GM23338 (cell line): ENCODE results near the gene IGFL3. TPM values are rescaled to one million over a fixed set of nuclear protein-coding genes. Genes with fewer than 3 reads are reported as not detected.
A peak's percentile ranks its signal among the peaks of the same experiment; 100 is the strongest.

ENCODE experiments used
- ATAC-seq: fragments of 200-7000 bp; cut with Tn5 transposase; 3 replicates; pipeline ENCODE4 v1.9.1; 2020
- DNase-seq: peaks from one replicate; pipeline ENCODE4 v3.0.0-alpha.2; 2015; ENCODE audit warnings: low spot score
- H2AFZ ChIP-seq: fragments of 200-600 bp; sonication (generic); 2 replicates; pipeline ENCODE4 v1.8.0; 2016; ENCODE audit warnings: antibody characterized with exemption, mild to moderate bottlenecking, moderate library complexity
- H3F3A ChIP-seq: fragments of 200-600 bp; sonication (generic); replicated peaks from 2 replicates; pipeline ENCODE4 v1.8.0; 2017; ENCODE audit warnings: antibody characterized with exemption, mixed run types, low read depth
- H3K27ac ChIP-seq: fragments of 200-600 bp; sonication (generic); 2 replicates; pipeline ENCODE4 v1.6.1; 2016; ENCODE audit warnings: low read depth
- H3K27me3 ChIP-seq: fragments of 200-600 bp; sonication (generic); 2 replicates; pipeline ENCODE4 v1.8.0; 2016; ENCODE audit warnings: mild to moderate bottlenecking, mixed run types, moderate library complexity; ENCODE audit not compliant: insufficient read depth
- H3K36me3 ChIP-seq: fragments of 200-600 bp; sonication (generic); 2 replicates; pipeline ENCODE4 v1.8.0; 2016; ENCODE audit warnings: mild to moderate bottlenecking; ENCODE audit not compliant: insufficient read depth
- H3K4me1 ChIP-seq: fragments of 200-600 bp; sonication (generic); 2 replicates; pipeline ENCODE4 v1.8.0; 2016; ENCODE audit warnings: mild to moderate bottlenecking, moderate library complexity; ENCODE audit not compliant: insufficient read depth
- H3K4me2 ChIP-seq: fragments of 200-600 bp; sonication (generic); 2 replicates; pipeline ENCODE4 v1.7.1; 2017; ENCODE audit warnings: mixed run types
- H3K4me3 ChIP-seq: fragments of 200-600 bp; sonication (generic); 2 replicates; pipeline ENCODE4 v1.6.1; 2016; ENCODE audit warnings: mixed run types
- H3K79me2 ChIP-seq: fragments of 200-600 bp; sonication (generic); replicated peaks from 2 replicates; pipeline ENCODE4 v1.8.0; 2017; ENCODE audit warnings: mild to moderate bottlenecking; ENCODE audit not compliant: insufficient read depth
- H3K9me2 ChIP-seq: fragments of 200-600 bp; sonication (generic); 2 replicates; pipeline ENCODE4 v1.8.0; 2017; ENCODE audit not compliant: insufficient read depth
- H4K20me1 ChIP-seq: fragments of 200-600 bp; sonication (generic); replicated peaks from 2 replicates; pipeline ENCODE4 v1.8.0; 2017; ENCODE audit warnings: mild to moderate bottlenecking; ENCODE audit not compliant: insufficient read depth
- H3K27ac Mint-ChIP-seq: 2 replicates; pipeline ENCODE4 v1.8.0; 2020; ENCODE audit warnings: inconsistent platforms, mild to moderate bottlenecking, moderate library complexity, mixed read lengths
- H3K27me3 Mint-ChIP-seq: 3 replicates; pipeline ENCODE4 v1.8.0; 2022; ENCODE audit warnings: low read depth, mild to moderate bottlenecking, moderate library complexity, mixed read lengths, inconsistent platforms; ENCODE audit not compliant: insufficient read depth, poor library complexity
- H3K36me3 Mint-ChIP-seq: 3 replicates; pipeline ENCODE4 v1.8.0; 2021; ENCODE audit warnings: low read depth, mild to moderate bottlenecking, inconsistent platforms, moderate library complexity, mixed read lengths
- H3K4me1 Mint-ChIP-seq: 3 replicates; pipeline ENCODE4 v1.8.0; 2020; ENCODE audit warnings: mild to moderate bottlenecking, inconsistent platforms, mixed read lengths
- H3K4me3 Mint-ChIP-seq: 3 replicates; pipeline ENCODE4 v1.8.0; 2021; ENCODE audit warnings: moderate library complexity, mild to moderate bottlenecking, inconsistent platforms, mixed read lengths
- H3K9me3 Mint-ChIP-seq: 3 replicates; pipeline ENCODE4 v1.8.0; 2020; ENCODE audit warnings: moderate library complexity, mild to moderate bottlenecking, inconsistent platforms, mixed read lengths
- CREB1 ChIP-seq: fragments of 250-450 bp; sonication (Bioruptor Pico); IDR thresholded peaks from 2 replicates; pipeline ENCODE4 v1.5.0; 2020; ENCODE audit warnings: low read depth, mild to moderate bottlenecking, moderate library complexity
- EZH2 ChIP-seq: fragments of 200-600 bp; sonication (generic); IDR thresholded peaks from one replicate; pipeline ENCODE4 v1.8.0; 2017; ENCODE audit warnings: antibody characterized with exemption, mild to moderate bottlenecking, low read depth; ENCODE audit not compliant: unreplicated experiment
- EZH2phosphoT487 ChIP-seq: fragments of 200-600 bp; sonication (generic); IDR thresholded peaks from one replicate; pipeline ENCODE4 v1.8.1; 2018; ENCODE audit warnings: antibody characterized with exemption; ENCODE audit not compliant: unreplicated experiment
- JUNB ChIP-seq: IDR thresholded peaks from one replicate; pipeline ENCODE4 v1.6.1; 2016; ENCODE audit warnings: antibody characterized with exemption; ENCODE audit not compliant: unreplicated experiment
- POLR2AphosphoS5 ChIP-seq: IDR thresholded peaks from 2 replicates; pipeline ENCODE4 v1.6.1; 2016; ENCODE audit warnings: antibody characterized with exemption, low read depth
- ZNF331 ChIP-seq: fragments of 250-450 bp; sonication (Bioruptor Pico); IDR thresholded peaks from 2 replicates; pipeline ENCODE4 v1.5.0; 2020; ENCODE audit warnings: low read depth, mild to moderate bottlenecking, moderate library complexity
- polyA plus RNA-seq: library from polyadenylated mRNA; unstranded; fragments of >200 nt; fragmentation: Nextera tagmentation; extraction: Ambion mirVana; gene quantifications from 2 replicates; pipeline ENCODE4 v1.2.1, GENCODE V29; 2016
- total RNA-seq: library from RNA; depleted of rRNA; stranded (reverse); fragments of >200 nt; shearing (Covaris generic); gene quantifications from 2 replicates; pipeline ENCODE4 v1.2.3, GENCODE V29; 2014
- TF ChIP-seq, protein P1 (sequence below), 2 experiments: fragments of 200-600 bp in 1 of 2; sonication (generic) in 1 of 2; conservative IDR thresholded peaks; 2 replicates each; pipeline versions ENCODE4 v1.5.1 to v1.6.1; 2016 to 2017; ENCODE audit warnings: antibody characterized with exemption in 2 of 2, low read depth in 2 of 2, mild to moderate bottlenecking in 2 of 2, moderate library complexity in 1 of 2
- TF ChIP-seq, protein P2 (sequence below): IDR thresholded peaks from one replicate; pipeline ENCODE4 v1.6.1; 2018; ENCODE audit warnings: antibody characterized with exemption; ENCODE audit not compliant: unreplicated experiment
- TF ChIP-seq, protein P3 (sequence below): IDR thresholded peaks from 2 replicates; pipeline ENCODE4 v1.6.1; 2016; ENCODE audit warnings: antibody characterized with exemption

IGFL3 gene
- total and polyA plus RNA-seq, 2 experiments from 2014 or later: not detected

DNA sequence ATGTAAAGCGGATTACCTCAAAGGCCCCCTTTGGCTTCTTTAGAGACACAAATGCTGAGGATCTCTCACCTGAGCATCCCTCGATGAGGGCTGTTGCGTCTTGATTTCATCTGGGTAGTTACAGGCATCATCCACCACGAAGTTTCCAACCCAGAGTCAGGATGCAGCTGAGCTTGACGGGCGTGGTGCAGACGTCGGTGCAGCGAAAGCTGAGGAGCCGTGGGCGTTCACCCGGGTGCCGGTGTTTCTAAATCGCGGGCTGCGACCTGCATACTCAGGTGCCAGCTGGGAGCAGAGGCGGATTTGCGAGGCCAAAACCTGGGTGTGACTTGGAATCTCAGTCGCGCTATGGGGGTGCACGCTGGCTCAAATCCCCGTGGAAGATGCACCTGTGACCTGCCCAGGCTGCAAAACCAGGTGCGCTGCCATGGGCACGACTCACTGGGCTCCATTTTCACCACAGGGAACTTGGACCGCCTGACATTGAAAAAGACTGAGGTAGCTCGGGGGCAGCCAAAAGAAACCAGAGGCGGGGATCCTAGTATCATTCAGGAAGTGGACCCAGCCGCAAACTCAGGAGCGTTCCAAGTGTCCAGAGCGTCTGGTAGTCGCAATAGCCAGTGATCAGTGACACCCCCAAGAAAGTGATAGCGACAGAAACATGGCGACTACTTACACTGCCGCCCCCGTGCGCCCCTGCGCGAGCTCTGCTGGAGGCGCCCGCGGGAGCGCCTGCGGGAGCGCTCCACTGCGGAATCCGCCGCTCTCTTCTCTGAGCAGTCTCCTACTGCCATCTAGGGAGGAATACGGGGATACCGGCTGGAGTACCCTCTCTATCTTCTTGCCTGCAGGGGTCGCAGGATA, 47.3 kb downstream of the IGFL3 start (continued):
- TF ChIP-seq CREB1 (CRISPR knock-in tag): no peak

DNA sequence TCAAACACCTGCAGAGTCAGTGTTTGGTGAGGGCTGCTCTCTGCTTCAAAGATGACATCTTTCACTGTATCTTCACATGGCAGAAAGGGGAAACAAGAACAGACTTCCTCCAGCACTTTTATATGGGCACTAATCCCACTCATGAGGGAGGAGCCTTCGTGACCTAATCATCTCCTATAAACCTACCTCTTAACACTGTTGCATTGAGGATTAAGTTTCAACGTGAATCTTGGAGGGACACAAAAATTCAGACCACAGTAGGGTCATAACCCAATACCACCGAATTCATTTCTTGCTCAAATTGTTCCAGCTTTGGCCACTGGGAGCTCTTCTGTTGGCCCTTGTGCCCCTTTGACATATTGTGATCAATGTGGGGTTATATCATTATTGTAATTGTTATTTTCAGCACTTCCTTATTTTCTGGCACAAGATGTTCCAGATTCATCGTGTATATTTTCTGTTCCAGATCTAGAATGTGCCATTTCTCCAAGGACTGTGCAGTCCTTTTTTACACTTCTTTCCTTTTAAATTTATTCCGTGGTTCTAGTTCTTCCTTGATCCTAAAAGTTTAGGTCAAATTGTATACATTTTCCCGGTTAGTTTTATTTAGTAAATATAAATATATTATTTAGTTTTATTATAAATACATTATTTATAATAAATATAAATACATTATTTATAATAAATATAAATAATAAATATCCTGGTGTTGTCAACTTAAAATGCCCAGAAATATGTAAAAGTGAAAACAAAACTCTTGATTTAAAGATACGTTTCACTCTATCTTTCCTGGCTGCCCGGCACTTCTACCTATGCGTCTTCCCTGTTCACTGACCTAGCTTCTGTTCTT, 48.2 kb downstream of the IGFL3 start:
- Histone ChIP-seq H3K27me3 (peaks cover 51% of the 10 kb centered on the region), H3K36me3 (no peaks in the 10 kb centered on the region), H3F3A (no peaks in the 10 kb centered on the region), H3K4me2 (peak overlapping the region; percentile 88), H3K4me1 (no peaks in the 10 kb centered on the region), H2AFZ (peak overlapping the region; percentile 99), H4K20me1 (no peaks in the 10 kb centered on the region), H3K4me3 (peak overlapping the region; percentile 70), H3K9me2 (no peaks in the 10 kb centered on the region), H3K79me2 (no peaks in the 10 kb centered on the region), H3K27ac (no peak overlapping the region)
- TF ChIP-seq JUNB (no peak), POLR2AphosphoS5 (no peak), EZH2 (no peak), EZH2phosphoT487 (no peak)
- TF ChIP-seq, protein P1, sequence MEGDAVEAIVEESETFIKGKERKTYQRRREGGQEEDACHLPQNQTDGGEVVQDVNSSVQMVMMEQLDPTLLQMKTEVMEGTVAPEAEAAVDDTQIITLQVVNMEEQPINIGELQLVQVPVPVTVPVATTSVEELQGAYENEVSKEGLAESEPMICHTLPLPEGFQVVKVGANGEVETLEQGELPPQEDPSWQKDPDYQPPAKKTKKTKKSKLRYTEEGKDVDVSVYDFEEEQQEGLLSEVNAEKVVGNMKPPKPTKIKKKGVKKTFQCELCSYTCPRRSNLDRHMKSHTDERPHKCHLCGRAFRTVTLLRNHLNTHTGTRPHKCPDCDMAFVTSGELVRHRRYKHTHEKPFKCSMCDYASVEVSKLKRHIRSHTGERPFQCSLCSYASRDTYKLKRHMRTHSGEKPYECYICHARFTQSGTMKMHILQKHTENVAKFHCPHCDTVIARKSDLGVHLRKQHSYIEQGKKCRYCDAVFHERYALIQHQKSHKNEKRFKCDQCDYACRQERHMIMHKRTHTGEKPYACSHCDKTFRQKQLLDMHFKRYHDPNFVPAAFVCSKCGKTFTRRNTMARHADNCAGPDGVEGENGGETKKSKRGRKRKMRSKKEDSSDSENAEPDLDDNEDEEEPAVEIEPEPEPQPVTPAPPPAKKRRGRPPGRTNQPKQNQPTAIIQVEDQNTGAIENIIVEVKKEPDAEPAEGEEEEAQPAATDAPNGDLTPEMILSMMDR (conservative IDR thresholded peaks at IDR 0.05; ENCODE audit: low read depth in 2 of 2): peak; percentile 1 to 39; a peak in 1 of 4 replicates
- H3K27me3 Mint-ChIP-seq: peaks cover 15% of the 10 kb centered on the region
- H3K4me3 Mint-ChIP-seq: peak overlapping the region; percentile 76; the same call in 2 of the 3 replicates
- DNase-seq (peak; percentile 13), ATAC-seq (no peak)
- H3K27ac Mint-ChIP-seq: no peak overlapping the region
- H3K9me3 Mint-ChIP-seq: no peaks in the 10 kb centered on the region
- H3K4me1 Mint-ChIP-seq: peaks cover 6% of the 10 kb centered on the region; the same call in 2 of the 3 replicates
- no peaks in the 10 kb centered on the region for H3K36me3 Mint-ChIP-seq

DNA sequence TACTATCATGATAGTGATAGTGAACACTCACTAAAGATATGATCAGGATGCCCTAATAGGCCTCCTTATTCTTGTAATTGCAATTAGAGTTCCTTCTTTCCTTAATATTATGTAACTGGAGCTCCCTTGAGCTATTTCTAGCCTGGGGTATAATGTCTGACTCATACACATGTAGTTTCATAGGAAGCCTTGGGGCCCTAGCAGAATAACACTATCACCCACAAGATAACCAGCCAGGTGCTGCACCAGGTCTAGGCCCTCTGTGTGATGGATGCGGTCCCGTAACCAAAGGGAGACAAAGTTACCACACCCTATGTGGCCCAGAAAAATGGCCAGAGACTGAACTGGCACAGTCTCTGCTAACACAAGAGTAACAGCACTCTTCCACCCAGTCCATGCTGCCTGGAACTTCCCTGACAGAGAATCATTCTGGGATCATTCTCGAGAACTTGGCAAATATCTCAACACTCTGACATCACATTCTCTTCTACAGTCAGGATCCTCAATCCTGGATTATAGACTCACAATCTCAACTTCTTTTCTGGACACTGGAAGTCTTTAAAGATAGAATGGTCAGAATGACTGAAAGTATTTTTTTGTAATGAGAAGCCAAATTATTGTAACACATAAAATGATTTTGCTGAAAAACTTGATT, 51.1 kb downstream of the IGFL3 start:
- Mint-ChIP-seq H3K27ac (no peak overlapping the region), H3K27me3 (peaks cover 12% of the 10 kb centered on the region), H3K36me3 (no peaks in the 10 kb centered on the region), H3K9me3 (no peaks in the 10 kb centered on the region), H3K4me3 (no peak overlapping the region), H3K4me1 (peaks cover 6% of the 10 kb centered on the region; the same call in 2 of the 3 replicates)
- DNase-seq (no peak), ATAC-seq (no peak)
- Histone ChIP-seq H3K4me1 (no peaks in the 10 kb centered on the region), H3K36me3 (no peaks in the 10 kb centered on the region), H3K4me2 (no peak overlapping the region), H3K4me3 (no peak overlapping the region), H3K79me2 (no peaks in the 10 kb centered on the region), H2AFZ (no peak overlapping the region), H3K27ac (no peak overlapping the region), H4K20me1 (no peaks in the 10 kb centered on the region), H3F3A (no peaks in the 10 kb centered on the region), H3K9me2 (no peaks in the 10 kb centered on the region), H3K27me3 (peaks cover 35% of the 10 kb centered on the region)
- TF ChIP-seq ZNF331 (CRISPR knock-in tag): no peak
- TF ChIP-seq, protein P2, sequence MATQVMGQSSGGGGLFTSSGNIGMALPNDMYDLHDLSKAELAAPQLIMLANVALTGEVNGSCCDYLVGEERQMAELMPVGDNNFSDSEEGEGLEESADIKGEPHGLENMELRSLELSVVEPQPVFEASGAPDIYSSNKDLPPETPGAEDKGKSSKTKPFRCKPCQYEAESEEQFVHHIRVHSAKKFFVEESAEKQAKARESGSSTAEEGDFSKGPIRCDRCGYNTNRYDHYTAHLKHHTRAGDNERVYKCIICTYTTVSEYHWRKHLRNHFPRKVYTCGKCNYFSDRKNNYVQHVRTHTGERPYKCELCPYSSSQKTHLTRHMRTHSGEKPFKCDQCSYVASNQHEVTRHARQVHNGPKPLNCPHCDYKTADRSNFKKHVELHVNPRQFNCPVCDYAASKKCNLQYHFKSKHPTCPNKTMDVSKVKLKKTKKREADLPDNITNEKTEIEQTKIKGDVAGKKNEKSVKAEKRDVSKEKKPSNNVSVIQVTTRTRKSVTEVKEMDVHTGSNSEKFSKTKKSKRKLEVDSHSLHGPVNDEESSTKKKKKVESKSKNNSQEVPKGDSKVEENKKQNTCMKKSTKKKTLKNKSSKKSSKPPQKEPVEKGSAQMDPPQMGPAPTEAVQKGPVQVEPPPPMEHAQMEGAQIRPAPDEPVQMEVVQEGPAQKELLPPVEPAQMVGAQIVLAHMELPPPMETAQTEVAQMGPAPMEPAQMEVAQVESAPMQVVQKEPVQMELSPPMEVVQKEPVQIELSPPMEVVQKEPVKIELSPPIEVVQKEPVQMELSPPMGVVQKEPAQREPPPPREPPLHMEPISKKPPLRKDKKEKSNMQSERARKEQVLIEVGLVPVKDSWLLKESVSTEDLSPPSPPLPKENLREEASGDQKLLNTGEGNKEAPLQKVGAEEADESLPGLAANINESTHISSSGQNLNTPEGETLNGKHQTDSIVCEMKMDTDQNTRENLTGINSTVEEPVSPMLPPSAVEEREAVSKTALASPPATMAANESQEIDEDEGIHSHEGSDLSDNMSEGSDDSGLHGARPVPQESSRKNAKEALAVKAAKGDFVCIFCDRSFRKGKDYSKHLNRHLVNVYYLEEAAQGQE: no peak
- TF ChIP-seq, protein P3, sequence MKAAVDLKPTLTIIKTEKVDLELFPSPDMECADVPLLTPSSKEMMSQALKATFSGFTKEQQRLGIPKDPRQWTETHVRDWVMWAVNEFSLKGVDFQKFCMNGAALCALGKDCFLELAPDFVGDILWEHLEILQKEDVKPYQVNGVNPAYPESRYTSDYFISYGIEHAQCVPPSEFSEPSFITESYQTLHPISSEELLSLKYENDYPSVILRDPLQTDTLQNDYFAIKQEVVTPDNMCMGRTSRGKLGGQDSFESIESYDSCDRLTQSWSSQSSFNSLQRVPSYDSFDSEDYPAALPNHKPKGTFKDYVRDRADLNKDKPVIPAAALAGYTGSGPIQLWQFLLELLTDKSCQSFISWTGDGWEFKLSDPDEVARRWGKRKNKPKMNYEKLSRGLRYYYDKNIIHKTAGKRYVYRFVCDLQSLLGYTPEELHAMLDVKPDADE: no peak
- no peak for TF ChIP-seq POLR2AphosphoS5
- TF ChIP-seq, protein P1 (conservative IDR thresholded peaks at IDR 0.05; ENCODE audit: low read depth in 2 of 2): no peak
- no peak for TF ChIP-seq CREB1 (CRISPR knock-in tag)
